ENCODE measurements around the gene LHX4. TPM values are rescaled to one million over a fixed set of nuclear protein-coding genes. Genes with fewer than 3 reads are reported as not detected.

Gene LHX4
- total and polyA plus RNA-seq, 2 of the 4 experiments (the other 2 are of a cell fraction), result 0.05 to 0.18 TPM

DNA sequence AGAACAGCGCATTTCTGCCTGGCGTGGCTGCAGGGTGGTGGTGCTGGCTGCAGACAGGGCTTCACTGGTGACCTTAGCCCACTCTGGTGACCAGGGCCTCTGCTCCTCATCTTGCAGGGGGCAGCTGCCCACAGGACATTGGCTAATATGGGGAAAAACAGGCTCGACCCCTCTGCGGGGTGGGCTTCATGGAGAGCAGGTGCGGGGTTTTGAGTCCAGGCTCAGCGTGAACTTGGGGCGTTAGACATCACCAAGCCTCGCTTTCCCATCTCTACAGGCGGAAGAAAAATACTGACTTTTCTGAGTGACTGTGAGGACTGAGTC, 24.4 kb downstream of the LHX4 start:
- Histone ChIP-seq H3K4me3 (ENCODE audit: insufficient read depth, low read depth, low read length) (no peak overlapping the region), H3K56ac (ENCODE audit: extremely low read depth, insufficient read depth, low read length) (no peak overlapping the region), H3K4me2 (ENCODE audit: low read depth, low read length) (no peak overlapping the region), H3K36me3 (ENCODE audit: control insufficient read depth, insufficient read depth, low read length) (no peaks in the 10 kb centered on the region), H2AK5ac (ENCODE audit: low read depth, low read length) (no peak overlapping the region), H4K20me1 (ENCODE audit: insufficient read depth, low read length) (no peaks in the 10 kb centered on the region), H2AK9ac (replicated peaks; ENCODE audit: low read depth, low read length, poor library complexity) (no peak overlapping the region), H3K9me1 (ENCODE audit: insufficient read depth, low read length) (peaks cover 4% of the 10 kb centered on the region; the same call in 1 of the 2 replicates), H2BK20ac (ENCODE audit: low read depth, low read length) (no peak overlapping the region), H3K27ac (ENCODE audit: insufficient read depth, low read length) (no peak overlapping the region), H4K8ac (ENCODE audit: low read depth in 2 of 2, low read length in 2 of 2) (no peak overlapping the region), H4K91ac (ENCODE audit: insufficient read depth, low read depth, low read length) (no peak overlapping the region), H2BK120ac (ENCODE audit: low read depth, low read length) (no peak overlapping the region), H3K79me1 (ENCODE audit: low read depth in 1 of 2, low read length in 2 of 2) (no peaks in the 10 kb centered on the region), H3K4ac (ENCODE audit: low read depth, low read length) (no peak overlapping the region), H3K9me3 (ENCODE audit: control insufficient read depth, insufficient read depth, low read length) (no peaks in the 10 kb centered on the region), H3K9ac (ENCODE audit: low read depth, low read length) (no peak overlapping the region), H2AFZ (replicated peaks; ENCODE audit: low read length, poor library complexity) (no peak overlapping the region), H3K14ac (replicated peaks; ENCODE audit: low read depth, low read length) (no peak overlapping the region), H3K23ac (ENCODE audit: low read depth, low read length) (no peak overlapping the region), H3K18ac (ENCODE audit: low read depth, low read length) (no peak overlapping the region), H3K27me3 (ENCODE audit: control insufficient read depth, insufficient read depth, low read length) (peaks cover 20% of the 10 kb centered on the region), H3K4me1 (ENCODE audit: control insufficient read depth, insufficient read depth, low read length) (peaks cover 4% of the 10 kb centered on the region; the same call in 1 of the 2 replicates), H4K5ac (ENCODE audit: low read depth, low read length) (no peak overlapping the region), H2BK15ac (ENCODE audit: low read depth, low read length) (no peak overlapping the region), H2BK5ac (ENCODE audit: low read depth, low read length, poor library complexity, severe bottlenecking) (no peak overlapping the region)
- 100% methylated on average over 1 of the region's 9 CpGs; no CpG with 5 or more reads in 1 of the 2 experiments for WGBS, 2 experiments (ENCODE audit: extremely low coverage in 2 of 2, insufficient read length in 1 of 2)
- ChIA-PET POLR2A (ENCODE audit: unreplicated experiment) (no interaction called here), CTCF (no interaction called here)
- in situ Hi-C loops (cut with MboI; ENCODE audit: low sequenced_read_pairs) (loop anchor here (5.0 to 25.0 kb wide), 3 partner anchors 163 to 908 kb away; no protein-coding TSS in a partner anchor), dilution Hi-C loops (cut with HindIII; ENCODE audit: low sequenced_read_pairs, unreplicated experiment) (no loop called here), intact Hi-C loops (cut with micrococcal nuclease) (no loop called here)
- TF ChIP-seq ELK1 (IDR thresholded peaks at IDR 0.05; ENCODE audit: borderline replicate concordance, low read depth, low read length), result no peak
- TF ChIP-seq BHLHE40 (IDR thresholded peaks at IDR 0.05; ENCODE audit: low read depth, low read length), result no peak
- no peak for TF ChIP-seq MXI1 (IDR thresholded peaks at IDR 0.05; ENCODE audit: borderline replicate concordance, low read depth, low read length)
- no peak for TF ChIP-seq MAZ (IDR thresholded peaks at IDR 0.05; ENCODE audit: borderline replicate concordance, low read depth, low read length)
- no peak for TF ChIP-seq MAFK (IDR thresholded peaks at IDR 0.05; ENCODE audit: low read depth, low read length)
- TF ChIP-seq RFX5 (IDR thresholded peaks at IDR 0.05; ENCODE audit: low read depth, low read length), result no peak
- TF ChIP-seq CEBPB (IDR thresholded peaks at IDR 0.05; ENCODE audit: low read depth, low read length), result no peak
- TF ChIP-seq RCOR1 (IDR thresholded peaks at IDR 0.05; ENCODE audit: insufficient replicate concordance, low read length), result no peak
- no peak for TF ChIP-seq FOS (IDR thresholded peaks at IDR 0.05; ENCODE audit: low read depth, low read length)
- no peak for TF ChIP-seq POLR2A (IDR thresholded peaks at IDR 0.05; ENCODE audit: low read depth, low read length)
- no peak for TF ChIP-seq CHD1 (IDR thresholded peaks at IDR 0.05; ENCODE audit: low read depth, low read length)
- TF ChIP-seq, protein P1, sequence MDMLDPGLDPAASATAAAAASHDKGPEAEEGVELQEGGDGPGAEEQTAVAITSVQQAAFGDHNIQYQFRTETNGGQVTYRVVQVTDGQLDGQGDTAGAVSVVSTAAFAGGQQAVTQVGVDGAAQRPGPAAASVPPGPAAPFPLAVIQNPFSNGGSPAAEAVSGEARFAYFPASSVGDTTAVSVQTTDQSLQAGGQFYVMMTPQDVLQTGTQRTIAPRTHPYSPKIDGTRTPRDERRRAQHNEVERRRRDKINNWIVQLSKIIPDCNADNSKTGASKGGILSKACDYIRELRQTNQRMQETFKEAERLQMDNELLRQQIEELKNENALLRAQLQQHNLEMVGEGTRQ (IDR thresholded peaks at IDR 0.05; ENCODE audit: low read depth, low read length), result no peak
- no TSS peak for BruUV-seq (replicated peaks)
- DNase-seq (no peak), ATAC-seq (ENCODE audit: low read depth) (no peak)

All from IMR-90 (cell line).